Chondrocyte (in vitro differentiated cells): ENCODE data around the gene GPRASP3. TPM values are rescaled to one million over a fixed set of nuclear protein-coding genes. Genes with fewer than 3 reads are reported as not detected.

Experiments used
- DNase-seq: peaks from one replicate; pipeline ENCODE4 v3.0.0; 2021; ENCODE audit warnings: mixed read lengths, low spot score
- H3K27ac Mint-ChIP-seq: one replicate; pipeline ENCODE4 v1.8.0; 2021; ENCODE audit warnings: mild to moderate bottlenecking, moderate library complexity, mixed read lengths; ENCODE audit not compliant: unreplicated experiment
- H3K27me3 Mint-ChIP-seq: 2 replicates; pipeline ENCODE4 v1.8.0; 2021; ENCODE audit warnings: low read depth, mixed read lengths
- H3K36me3 Mint-ChIP-seq: 2 replicates; pipeline ENCODE4 v1.8.0; 2021; ENCODE audit warnings: low read depth, mixed read lengths
- H3K4me1 Mint-ChIP-seq: 2 replicates; pipeline ENCODE4 v1.8.0; 2021; ENCODE audit warnings: low read depth, mild to moderate bottlenecking, mixed read lengths
- H3K4me3 Mint-ChIP-seq: one replicate; pipeline ENCODE4 v1.8.0; 2021; ENCODE audit warnings: mild to moderate bottlenecking, moderate library complexity, mixed read lengths; ENCODE audit not compliant: unreplicated experiment
- H3K9me3 Mint-ChIP-seq: 2 replicates; pipeline ENCODE4 v1.8.0; 2021; ENCODE audit warnings: low read depth, mixed read lengths
- total RNA-seq: library from RNA; stranded (reverse); gene quantifications from 3 replicates; pipeline ENCODE4 v1.2.1, GENCODE V29; 2021
- TF ChIP-seq, protein P1 (sequence below): fragments of 200-600 bp; sonication (generic); IDR thresholded peaks from 2 replicates; pipeline ENCODE4 v1.5.0; 2021; ENCODE audit warnings: antibody characterized with exemption, mild to moderate bottlenecking, moderate library complexity

The GPRASP3 gene
- total RNA-seq, 1 donor from 2014 or later: 2.5 TPM

DNA sequence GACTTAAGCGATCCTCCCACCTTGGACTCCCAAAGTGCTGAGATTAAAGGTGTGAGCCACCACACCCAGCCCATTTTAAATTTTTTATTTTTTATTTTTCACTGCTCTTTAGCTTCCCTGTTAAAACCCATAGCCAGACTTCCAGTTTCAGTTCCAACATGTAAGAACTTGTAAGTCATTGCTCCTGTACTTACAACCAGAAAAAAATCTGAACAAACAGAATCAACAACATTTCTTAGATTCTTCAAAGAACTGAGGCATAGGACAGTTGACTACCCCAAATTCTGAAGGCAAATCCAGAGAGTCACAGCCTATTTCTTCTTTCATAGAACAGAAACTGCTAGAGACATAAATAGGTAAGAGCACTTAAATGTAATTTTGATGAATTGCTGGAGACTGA is 8.1 kb downstream of the GPRASP3 start:
- Mint-ChIP-seq H3K4me3 (no peak overlapping the region), H3K27me3 (no peaks in the 10 kb centered on the region), H3K27ac (no peak overlapping the region), H3K36me3 (no peaks in the 10 kb centered on the region), H3K4me1 (peaks cover 11% of the 10 kb centered on the region), H3K9me3 (no peaks in the 10 kb centered on the region)
- TF ChIP-seq, protein P1, sequence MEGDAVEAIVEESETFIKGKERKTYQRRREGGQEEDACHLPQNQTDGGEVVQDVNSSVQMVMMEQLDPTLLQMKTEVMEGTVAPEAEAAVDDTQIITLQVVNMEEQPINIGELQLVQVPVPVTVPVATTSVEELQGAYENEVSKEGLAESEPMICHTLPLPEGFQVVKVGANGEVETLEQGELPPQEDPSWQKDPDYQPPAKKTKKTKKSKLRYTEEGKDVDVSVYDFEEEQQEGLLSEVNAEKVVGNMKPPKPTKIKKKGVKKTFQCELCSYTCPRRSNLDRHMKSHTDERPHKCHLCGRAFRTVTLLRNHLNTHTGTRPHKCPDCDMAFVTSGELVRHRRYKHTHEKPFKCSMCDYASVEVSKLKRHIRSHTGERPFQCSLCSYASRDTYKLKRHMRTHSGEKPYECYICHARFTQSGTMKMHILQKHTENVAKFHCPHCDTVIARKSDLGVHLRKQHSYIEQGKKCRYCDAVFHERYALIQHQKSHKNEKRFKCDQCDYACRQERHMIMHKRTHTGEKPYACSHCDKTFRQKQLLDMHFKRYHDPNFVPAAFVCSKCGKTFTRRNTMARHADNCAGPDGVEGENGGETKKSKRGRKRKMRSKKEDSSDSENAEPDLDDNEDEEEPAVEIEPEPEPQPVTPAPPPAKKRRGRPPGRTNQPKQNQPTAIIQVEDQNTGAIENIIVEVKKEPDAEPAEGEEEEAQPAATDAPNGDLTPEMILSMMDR: no peak
- no peak for DNase-seq

- TF ChIP-seq, protein P1: no peak
- H3K36me3 Mint-ChIP-seq: no peaks in the 10 kb centered on the region
- H3K9me3 Mint-ChIP-seq: no peaks in the 10 kb centered on the region
- H3K27ac Mint-ChIP-seq: peak overlapping the region; percentile 19
- H3K4me1 Mint-ChIP-seq: peaks cover 13% of the 10 kb centered on the region
- H3K27me3 Mint-ChIP-seq: no peaks in the 10 kb centered on the region
- no peak overlapping the region for H3K4me3 Mint-ChIP-seq
- no peak for DNase-seq
Observed at GRCh38 chrX:102739657-102740056, 19.1 kb downstream of the GPRASP3 start.

- H3K27me3 Mint-ChIP-seq: no peaks in the 10 kb centered on the region
- H3K27ac Mint-ChIP-seq: no peak overlapping the region
- DNase-seq: no peak
- peaks cover 11% of the 10 kb centered on the region for H3K4me1 Mint-ChIP-seq
- peaks cover 10% of the 10 kb centered on the region for H3K9me3 Mint-ChIP-seq
- no peaks in the 10 kb centered on the region for H3K36me3 Mint-ChIP-seq
- TF ChIP-seq, protein P1: no peak
- H3K4me3 Mint-ChIP-seq: no peak overlapping the region
Observed at GRCh38 chrX:102744307-102744706, 23.8 kb downstream of the GPRASP3 start.

GRCh38 chrX:102745513-102745856 is 24.9 kb downstream of the GPRASP3 start:
- H3K36me3 Mint-ChIP-seq: no peaks in the 10 kb centered on the region

GRCh38 chrX:102745857-102746584 is 25.5 kb downstream of the GPRASP3 start:
- Mint-ChIP-seq H3K4me3 (no peak overlapping the region), H3K27me3 (no peaks in the 10 kb centered on the region), H3K36me3 (no peaks in the 10 kb centered on the region), H3K27ac (no peak overlapping the region), H3K9me3 (peaks cover 10% of the 10 kb centered on the region), H3K4me1 (no peaks in the 10 kb centered on the region)
- TF ChIP-seq, protein P1: no peak
- DNase-seq: peak; percentile 92

More at GRCh38 chrX:102745513-102745856, 24.9 kb downstream of the GPRASP3 start:
- Mint-ChIP-seq H3K27me3 (no peaks in the 10 kb centered on the region), H3K27ac (no peak overlapping the region), H3K4me3 (no peak overlapping the region), H3K9me3 (peaks cover 10% of the 10 kb centered on the region), H3K4me1 (no peaks in the 10 kb centered on the region)
- DNase-seq: no peak
- TF ChIP-seq, protein P1: no peak
